Activated naive CD4-positive, alpha-beta T cell treated with anti-CD3 and anti-CD28 coated beads, Interleukin-2, amount 50 U/mL, for 24 hours (primary cell): ENCODE measurements around the gene CLIC3.

Source experiments
- H3K27ac Mint-ChIP-seq: one replicate; pipeline ENCODE4 v1.8.0; 2021; ENCODE audit warnings: mild to moderate bottlenecking, mixed read lengths
- H3K27me3 Mint-ChIP-seq: one replicate; pipeline ENCODE4 v1.8.0; 2021; ENCODE audit warnings: mixed read lengths
- H3K36me3 Mint-ChIP-seq: one replicate; pipeline ENCODE4 v1.8.0; 2021; ENCODE audit warnings: mixed read lengths
- H3K4me1 Mint-ChIP-seq: one replicate; pipeline ENCODE4 v1.8.0; 2021; ENCODE audit warnings: mixed read lengths
- H3K4me3 Mint-ChIP-seq: one replicate; pipeline ENCODE4 v1.8.0; 2021; ENCODE audit warnings: mild to moderate bottlenecking, mixed read lengths
- H3K9me3 Mint-ChIP-seq: one replicate; pipeline ENCODE4 v1.8.0; 2021; ENCODE audit warnings: mixed read lengths

The CLIC3 gene

DNA sequence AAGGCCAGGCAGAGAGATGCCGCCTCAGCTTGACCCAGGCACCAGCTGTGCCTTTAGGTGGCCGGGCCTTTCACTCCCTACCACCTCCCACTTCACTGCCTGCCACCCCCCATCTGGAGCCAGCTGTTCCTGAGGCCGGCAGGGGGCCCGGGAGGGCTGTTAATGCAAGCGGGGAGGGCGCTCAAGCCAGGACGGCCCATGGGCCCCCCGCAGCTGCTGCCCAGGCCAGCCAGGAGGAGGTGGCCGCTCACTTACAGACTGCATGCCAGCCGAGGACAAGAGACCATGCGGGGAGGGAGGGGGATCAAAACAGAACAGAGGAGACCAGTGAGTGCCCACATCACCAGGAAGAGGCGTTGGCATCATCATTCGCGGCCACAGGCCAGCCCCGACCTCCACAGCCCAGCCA, 27.2 kb upstream of the CLIC3 start:
- Mint-ChIP-seq H3K9me3 (no peaks in the 10 kb centered on the region), H3K4me3 (no peak overlapping the region)

GRCh38 chr9:137023157-137023556, 26.8 kb upstream of the CLIC3 start:
- Mint-ChIP-seq H3K27me3 (no peaks in the 10 kb centered on the region), H3K4me3 (no peak overlapping the region), H3K9me3 (no peaks in the 10 kb centered on the region), H3K4me1 (peaks cover 5% of the 10 kb centered on the region), H3K27ac (no peak overlapping the region), H3K36me3 (no peaks in the 10 kb centered on the region)

More for the DNA sequence above, 27.2 kb upstream of the CLIC3 start:
- peaks cover 5% of the 10 kb centered on the region for H3K4me1 Mint-ChIP-seq
- H3K36me3 Mint-ChIP-seq = no peaks in the 10 kb centered on the region
- H3K27ac Mint-ChIP-seq = no peak overlapping the region
- H3K27me3 Mint-ChIP-seq = no peaks in the 10 kb centered on the region

DNA sequence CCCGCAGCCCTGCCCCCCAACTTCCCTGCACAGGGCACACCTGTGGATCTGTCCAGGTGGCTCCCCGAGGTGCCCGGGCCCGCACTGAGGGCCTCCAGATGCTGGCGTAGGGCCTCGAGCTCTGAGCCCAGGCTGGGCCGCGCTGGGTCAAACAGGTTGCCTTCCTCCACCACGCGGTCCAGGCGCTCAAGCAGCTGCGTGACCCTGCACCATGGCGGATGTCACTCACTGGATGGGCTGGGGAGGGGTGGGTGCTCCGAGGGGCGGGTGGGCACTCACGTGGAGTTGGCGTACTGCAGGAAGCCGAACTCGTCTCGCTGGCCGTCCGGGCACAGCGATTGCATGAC, 26.3 kb upstream of the CLIC3 start:
- Mint-ChIP-seq H3K27ac (no peak overlapping the region), H3K9me3 (no peaks in the 10 kb centered on the region), H3K4me1 (peaks cover 5% of the 10 kb centered on the region), H3K4me3 (no peak overlapping the region), H3K27me3 (no peaks in the 10 kb centered on the region), H3K36me3 (no peaks in the 10 kb centered on the region)

- Mint-ChIP-seq H3K27ac (no peak overlapping the region), H3K27me3 (no peaks in the 10 kb centered on the region), H3K4me3 (no peak overlapping the region), H3K36me3 (no peaks in the 10 kb centered on the region), H3K4me1 (peaks cover 2% of the 10 kb centered on the region), H3K9me3 (no peaks in the 10 kb centered on the region)
Observed at GRCh38 chr9:137021979-137022661, 25.8 kb upstream of the CLIC3 start.

- Mint-ChIP-seq H3K27me3 (no peaks in the 10 kb centered on the region), H3K27ac (no peak overlapping the region), H3K4me3 (no peak overlapping the region), H3K9me3 (no peaks in the 10 kb centered on the region), H3K36me3 (no peaks in the 10 kb centered on the region), H3K4me1 (no peaks in the 10 kb centered on the region)
Observed at GRCh38 chr9:137021568-137021978, 25.2 kb upstream of the CLIC3 start.

- no peak overlapping the region for H3K4me3 Mint-ChIP-seq
- no peaks in the 10 kb centered on the region for H3K4me1 Mint-ChIP-seq
Observed at GRCh38 chr9:137020771-137021567, 24.6 kb upstream of the CLIC3 start.

GRCh38 chr9:137019891-137020683, 23.7 kb upstream of the CLIC3 start:
- no peak overlapping the region for H3K4me3 Mint-ChIP-seq
- no peaks in the 10 kb centered on the region for H3K4me1 Mint-ChIP-seq
- H3K27ac Mint-ChIP-seq = no peak overlapping the region
- no peaks in the 10 kb centered on the region for H3K27me3 Mint-ChIP-seq
- no peaks in the 10 kb centered on the region for H3K9me3 Mint-ChIP-seq
- no peaks in the 10 kb centered on the region for H3K36me3 Mint-ChIP-seq

More at GRCh38 chr9:137020771-137021567, 24.6 kb upstream of the CLIC3 start:
- no peaks in the 10 kb centered on the region for H3K9me3 Mint-ChIP-seq
- no peak overlapping the region for H3K27ac Mint-ChIP-seq
- H3K27me3 Mint-ChIP-seq = no peaks in the 10 kb centered on the region
- H3K36me3 Mint-ChIP-seq = no peaks in the 10 kb centered on the region

DNA sequence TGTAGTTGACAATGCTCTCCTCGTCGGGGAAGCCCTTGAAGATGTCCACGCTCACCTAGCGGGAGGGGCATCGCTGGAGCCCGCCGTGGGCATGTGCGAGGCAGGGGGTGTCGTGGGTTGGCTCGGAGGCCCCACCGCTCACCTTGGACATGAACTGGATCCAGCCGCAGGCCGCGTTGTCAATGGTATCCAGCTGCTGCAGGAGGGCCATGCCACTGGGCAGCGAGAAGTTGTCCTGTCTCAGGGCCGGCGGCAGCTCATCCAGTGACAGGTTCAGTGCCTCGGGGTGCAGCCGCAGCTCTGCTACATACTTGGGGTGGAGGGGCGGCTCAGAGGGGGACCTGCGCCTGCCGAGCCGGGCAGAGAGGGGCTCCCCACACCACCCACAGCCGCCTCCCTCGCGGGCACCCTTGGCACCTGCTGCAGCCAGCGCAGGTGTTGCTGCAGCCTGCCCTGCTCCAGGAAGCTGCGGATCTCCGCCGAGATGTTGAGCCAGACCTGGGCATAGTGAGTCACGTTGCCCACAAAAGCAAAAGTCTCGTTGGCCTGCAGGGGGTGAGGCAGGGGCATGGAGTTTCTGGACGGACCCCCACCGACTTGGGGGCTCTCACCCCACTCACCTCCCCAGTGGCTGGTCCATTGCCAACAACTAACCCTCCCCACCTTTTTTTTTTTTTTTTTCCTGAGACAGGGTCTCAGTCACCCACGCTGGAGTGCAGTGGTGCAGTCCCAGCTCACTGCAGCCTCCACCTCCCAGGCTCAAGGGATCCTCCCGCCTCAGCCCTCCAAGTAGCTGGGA, 22.6 kb upstream of the CLIC3 start:
- no peak overlapping the region for H3K4me3 Mint-ChIP-seq
- no peak overlapping the region for H3K27ac Mint-ChIP-seq
- no peaks in the 10 kb centered on the region for H3K9me3 Mint-ChIP-seq
- no peaks in the 10 kb centered on the region for H3K36me3 Mint-ChIP-seq
- H3K27me3 Mint-ChIP-seq = no peaks in the 10 kb centered on the region
- H3K4me1 Mint-ChIP-seq = no peaks in the 10 kb centered on the region

DNA sequence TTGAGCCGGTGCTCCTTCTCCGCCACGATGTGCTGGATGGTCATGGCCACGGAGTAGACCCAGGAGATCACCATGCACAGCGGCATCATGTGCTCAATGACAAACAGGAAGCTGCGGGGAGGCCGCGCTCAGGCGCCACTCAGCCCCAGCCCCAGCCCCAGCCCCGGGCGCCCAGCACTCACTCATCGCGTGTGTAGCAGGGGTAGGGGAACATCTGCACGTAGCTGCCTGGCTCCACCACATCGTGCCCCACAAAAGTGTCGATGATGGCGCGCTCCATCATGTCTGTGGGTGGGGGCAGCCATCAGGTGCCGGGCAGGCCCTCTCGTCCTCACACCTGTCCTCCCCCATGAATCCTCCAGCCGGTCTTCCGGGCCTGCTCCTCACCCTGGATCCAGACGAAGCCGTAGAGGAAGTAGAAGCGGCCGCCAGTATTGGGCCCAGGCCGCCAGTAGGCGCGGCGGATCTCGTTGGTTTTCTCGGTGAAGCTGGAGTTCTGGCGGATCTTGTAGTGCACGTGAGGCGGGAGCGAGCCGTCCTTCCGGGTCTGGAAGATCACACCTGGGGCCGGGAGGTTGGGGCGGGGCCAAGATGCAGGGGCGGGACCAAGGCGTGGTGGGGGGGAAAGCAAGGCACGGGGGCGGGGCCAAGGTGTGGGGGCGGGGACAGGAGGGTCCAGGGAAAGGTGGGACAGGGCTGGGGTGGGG, 21.6 kb upstream of the CLIC3 start:
- no peak overlapping the region for H3K4me3 Mint-ChIP-seq
- no peaks in the 10 kb centered on the region for H3K36me3 Mint-ChIP-seq
- no peaks in the 10 kb centered on the region for H3K27me3 Mint-ChIP-seq
- no peaks in the 10 kb centered on the region for H3K4me1 Mint-ChIP-seq
- no peaks in the 10 kb centered on the region for H3K9me3 Mint-ChIP-seq
- H3K27ac Mint-ChIP-seq = no peak overlapping the region

- Mint-ChIP-seq H3K27me3 (no peaks in the 10 kb centered on the region), H3K4me1 (no peaks in the 10 kb centered on the region), H3K9me3 (no peaks in the 10 kb centered on the region), H3K27ac (no peak overlapping the region), H3K36me3 (no peaks in the 10 kb centered on the region), H3K4me3 (no peak overlapping the region)
Observed at GRCh38 chr9:137017071-137017470, 20.7 kb upstream of the CLIC3 start.

GRCh38 chr9:137016436-137016835, 20.1 kb upstream of the CLIC3 start:
- Mint-ChIP-seq H3K27me3 (no peaks in the 10 kb centered on the region), H3K27ac (no peak overlapping the region), H3K4me1 (no peaks in the 10 kb centered on the region), H3K4me3 (no peak overlapping the region), H3K9me3 (no peaks in the 10 kb centered on the region), H3K36me3 (no peaks in the 10 kb centered on the region)

GRCh38 chr9:137015976-137016375, 19.6 kb upstream of the CLIC3 start:
- Mint-ChIP-seq H3K9me3 (no peaks in the 10 kb centered on the region), H3K36me3 (no peaks in the 10 kb centered on the region), H3K27ac (no peak overlapping the region), H3K27me3 (no peaks in the 10 kb centered on the region), H3K4me3 (no peak overlapping the region), H3K4me1 (no peaks in the 10 kb centered on the region)

DNA sequence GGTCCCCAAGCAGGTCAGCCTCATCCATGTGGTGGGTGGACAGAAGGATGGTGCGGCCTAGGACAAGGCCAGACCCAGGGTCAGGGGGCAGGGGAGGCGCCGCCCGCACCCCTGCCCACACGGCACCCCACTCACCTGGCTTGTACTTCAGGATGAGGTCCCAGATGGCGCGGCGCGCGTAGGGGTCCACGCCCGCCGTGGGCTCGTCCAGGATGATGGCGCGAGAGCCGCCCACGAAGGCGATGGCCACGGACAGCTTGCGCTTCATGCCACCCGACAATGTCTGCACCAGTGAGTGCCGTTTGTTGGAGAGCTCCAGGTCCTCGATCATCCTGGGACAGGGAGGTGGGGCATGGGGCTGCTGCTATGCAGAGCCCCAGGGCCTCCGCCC, 19.2 kb upstream of the CLIC3 start:
- Mint-ChIP-seq H3K9me3 (no peaks in the 10 kb centered on the region), H3K4me1 (no peaks in the 10 kb centered on the region), H3K4me3 (no peak overlapping the region)

GRCh38 chr9:137014776-137015539, 18.6 kb upstream of the CLIC3 start:
- Mint-ChIP-seq H3K27ac (no peak overlapping the region), H3K4me1 (no peaks in the 10 kb centered on the region), H3K27me3 (no peaks in the 10 kb centered on the region), H3K4me3 (no peak overlapping the region), H3K9me3 (no peaks in the 10 kb centered on the region), H3K36me3 (no peaks in the 10 kb centered on the region)

More for the DNA sequence above, 19.2 kb upstream of the CLIC3 start:
- Mint-ChIP-seq H3K27me3 (no peaks in the 10 kb centered on the region), H3K27ac (no peak overlapping the region), H3K36me3 (no peaks in the 10 kb centered on the region)
